HG02870 (cell line): ENCODE data around the gene OR51M1.

ENCODE experiments used
- ATAC-seq: cut with Tn5 transposase; IDR thresholded peaks from one replicate; pipeline ENCODE4 v1.9.1; 2021; ENCODE audit warnings: mild to moderate bottlenecking, moderate library complexity; ENCODE audit not compliant: unreplicated experiment

The OR51M1 gene

DNA sequence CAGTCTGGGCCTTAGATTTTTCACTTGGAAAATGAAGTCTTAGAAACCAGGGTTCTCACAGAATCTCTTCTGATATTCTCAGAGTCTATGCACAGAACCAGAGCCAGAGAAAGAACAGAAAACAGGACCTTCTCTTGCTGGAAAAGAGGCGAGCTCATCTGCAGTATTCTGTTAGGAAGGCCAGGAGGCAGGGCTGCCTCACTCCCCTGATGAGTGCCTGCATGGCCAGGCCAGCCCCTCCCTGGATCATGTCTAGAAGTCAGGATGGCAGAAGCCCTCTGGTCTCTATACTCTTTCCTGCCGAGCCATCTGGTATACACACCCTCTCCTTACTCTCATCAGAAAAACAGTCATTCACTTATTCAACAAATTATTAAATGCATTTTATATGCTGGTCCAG is 723 bp downstream of the OR51M1 start:
- no peak for ATAC-seq

- ATAC-seq, result no peak
Measured at GRCh38 chr11:5390210-5390609, 6.6 kb downstream of the OR51M1 start.

DNA sequence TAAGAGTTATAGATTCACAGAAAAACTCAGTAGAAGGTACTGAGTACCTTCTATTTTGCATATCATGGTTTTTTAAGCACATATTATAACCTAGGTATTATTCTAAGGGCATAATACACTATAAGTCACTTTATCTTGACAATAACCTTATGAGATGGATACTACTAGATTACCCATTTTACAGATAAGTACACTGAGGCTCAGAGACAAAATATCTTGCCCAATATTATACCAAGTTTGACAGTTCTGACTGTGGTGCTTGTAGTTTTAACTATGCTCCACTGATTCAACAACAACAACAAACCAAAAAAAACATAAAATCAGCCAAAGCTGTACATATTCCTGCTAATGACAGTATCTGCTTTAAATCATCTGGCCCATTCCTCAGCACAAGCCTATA is 10.5 kb downstream of the OR51M1 start:
- no peak for ATAC-seq

- ATAC-seq, result no peak
Measured at GRCh38 chr11:5398936-5399335, 15.3 kb downstream of the OR51M1 start.

GRCh38 chr11:5405173-5405572 is 21.6 kb downstream of the OR51M1 start:
- ATAC-seq, result no peak

- ATAC-seq, result no peak
Measured at GRCh38 chr11:5420993-5421392, 37.4 kb downstream of the OR51M1 start.

DNA sequence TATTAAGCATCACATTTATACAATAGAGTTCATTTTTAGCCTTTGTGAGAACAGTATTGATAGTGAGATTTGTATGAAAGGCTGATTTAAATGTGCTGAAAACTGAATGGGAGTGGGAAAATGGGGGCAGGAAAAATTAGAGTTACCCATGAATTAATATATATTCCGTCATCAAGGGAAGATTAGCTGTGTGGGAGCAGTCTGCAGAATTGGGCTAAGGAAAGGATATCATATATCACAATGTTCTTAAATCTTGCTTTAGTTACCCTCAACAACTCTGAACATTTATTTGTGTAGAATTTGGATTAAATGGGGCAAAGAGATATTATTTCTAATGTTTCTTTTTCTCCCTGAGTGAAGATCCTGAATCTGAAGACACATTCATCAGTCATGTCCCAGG is 38.2 kb downstream of the OR51M1 start, which contains the start of gene OR51Q1:
Gene OR51Q1 (plus strand): TSS at position 301 of the 400 bp plus-strand sequence. CDS start 90 bp downstream, at position 391.
- ATAC-seq, result no peak

DNA sequence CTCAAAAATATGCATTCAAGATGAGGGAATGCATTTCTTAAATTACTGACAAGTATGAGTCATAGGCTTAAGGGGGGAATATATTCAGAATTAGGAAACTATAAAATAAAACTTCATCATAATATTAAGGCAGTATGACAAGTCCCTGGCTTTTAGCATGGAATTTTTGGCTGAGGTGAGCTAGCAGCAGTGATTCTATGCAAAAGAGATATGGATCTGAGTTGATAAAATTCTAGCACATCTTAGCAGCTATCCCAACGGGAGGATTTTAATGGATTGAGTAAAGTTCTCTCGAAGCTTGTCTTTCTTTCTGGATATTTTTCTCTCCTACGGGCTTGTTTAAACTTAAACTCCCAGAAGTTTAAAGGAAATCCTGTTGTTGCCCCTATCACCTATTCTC is 39.5 kb downstream of the OR51M1 start:
- no peak for ATAC-seq

DNA sequence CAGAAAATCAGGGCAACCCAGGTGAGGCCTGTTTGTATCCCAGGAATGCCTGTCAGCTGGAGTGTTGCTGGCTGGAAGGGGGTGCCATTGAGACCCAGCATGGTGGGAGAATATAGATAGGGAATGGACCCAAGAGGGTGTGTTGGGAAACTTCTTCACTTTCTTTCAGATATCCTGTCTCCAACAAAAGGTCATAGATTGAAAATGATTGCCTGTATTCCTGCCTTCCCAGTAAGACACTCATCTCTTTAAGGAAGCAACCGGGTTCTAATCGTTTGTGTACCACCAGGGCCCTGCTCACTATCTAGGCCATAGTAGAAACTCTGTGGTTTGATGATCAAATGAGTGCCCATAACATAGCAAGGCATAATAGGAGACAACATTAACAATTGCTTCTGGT is 57.8 kb downstream of the OR51M1 start, which contains the start of gene OR51I1:
Gene OR51I1 (minus strand): TSS at position 101 of the 400 bp plus-strand sequence. CDS start 0 bp downstream, at position 101.
- ATAC-seq, result no peak
